HepG2 (cell line): Measurements from ENCODE around the gene ZFP14.
"Not testable (repeated sequence)": the region's sequence is repeated elsewhere in the genome, so short reads cannot be mapped to it uniquely, and the experiment has no call there.

ENCODE experiments used
- ARHGAP35 ChIP-seq: sonication (generic); formaldehyde crosslinking; IDR thresholded peaks from 2 replicates; pipeline ENCODE4 v1.9.0; 2022; ENCODE audit warnings: mild to moderate bottlenecking, inconsistent platforms, moderate library complexity, missing genetic modification reagents, borderline replicate concordance
- FOXC1 ChIP-seq: sonication (generic); formaldehyde crosslinking; IDR thresholded peaks from 2 replicates; pipeline ENCODE4 v1.8.0; 2022; ENCODE audit warnings: mild to moderate bottlenecking, missing genetic modification reagents, borderline replicate concordance
- POLR2A ChIP-seq, 2 experiments: IDR thresholded peaks; 2 replicates each; pipeline ENCODE4 v1.6.1; 2011; ENCODE audit warnings: low read depth in 2 of 2, low read length in 2 of 2, mild to moderate bottlenecking in 1 of 2, moderate library complexity in 1 of 2; ENCODE audit not compliant: insufficient read depth in 1 of 2
- SAP130 ChIP-seq: IDR thresholded peaks from 2 replicates; pipeline ENCODE4 v1.6.1; 2016; ENCODE audit warnings: low read depth
- ZNF207 ChIP-seq: fragments of 450-650 bp; IDR thresholded peaks from 2 replicates; pipeline ENCODE4 v1.6.1; 2016; ENCODE audit warnings: antibody characterized with exemption, borderline replicate concordance

- TF ChIP-seq ZNF207; FOXC1 (CRISPR knock-in tag); POLR2A (IDR thresholded peaks at IDR 0.05; ENCODE audit: insufficient read depth in 1 of 2, low read depth in 2 of 2, low read length in 2 of 2); ARHGAP35 (CRISPR knock-in tag); SAP130: not testable (repeated sequence)
These were observed 64.9 kb downstream of the ZFP14 start for GRCh38 chr19:36314053-36314452.
